Ishikawa (cell line): ENCODE measurements around the gene TLDC2.

Experiments used
- RAD21 ChIP-seq: IDR thresholded peaks from 2 replicates; pipeline ENCODE4 v1.6.1; 2012; ENCODE audit warnings: low read depth
- ZBTB7A ChIP-seq: IDR thresholded peaks from 2 replicates; pipeline ENCODE4 v1.6.1; 2012; ENCODE audit warnings: low read depth
- TF ChIP-seq, protein P1 (sequence below): IDR thresholded peaks from 2 replicates; pipeline ENCODE4 v1.6.1; 2012; ENCODE audit warnings: low read depth, mild to moderate bottlenecking

DNA sequence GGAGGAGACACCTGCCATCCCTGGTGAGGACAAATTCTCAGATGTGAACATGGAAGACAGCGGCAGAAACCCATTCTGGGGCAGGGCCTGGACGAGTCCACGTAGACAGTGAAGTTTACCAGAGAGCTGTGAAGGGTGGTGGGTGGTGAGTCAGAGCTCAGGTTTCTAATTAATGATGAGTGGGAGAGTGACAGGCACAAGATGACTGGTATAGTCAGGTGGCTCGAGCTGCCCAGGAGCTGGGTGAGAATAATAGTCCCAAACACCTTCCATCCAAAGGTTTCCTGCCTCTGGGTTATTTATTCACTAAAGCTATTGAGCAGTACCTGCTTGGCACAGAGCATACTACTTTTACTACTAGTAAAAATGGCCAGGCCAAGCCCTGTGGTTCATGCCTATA lies 6.0 kb downstream of the TLDC2 start:
- no peak for TF ChIP-seq ZBTB7A
- TF ChIP-seq RAD21: no peak
- TF ChIP-seq, protein P1, sequence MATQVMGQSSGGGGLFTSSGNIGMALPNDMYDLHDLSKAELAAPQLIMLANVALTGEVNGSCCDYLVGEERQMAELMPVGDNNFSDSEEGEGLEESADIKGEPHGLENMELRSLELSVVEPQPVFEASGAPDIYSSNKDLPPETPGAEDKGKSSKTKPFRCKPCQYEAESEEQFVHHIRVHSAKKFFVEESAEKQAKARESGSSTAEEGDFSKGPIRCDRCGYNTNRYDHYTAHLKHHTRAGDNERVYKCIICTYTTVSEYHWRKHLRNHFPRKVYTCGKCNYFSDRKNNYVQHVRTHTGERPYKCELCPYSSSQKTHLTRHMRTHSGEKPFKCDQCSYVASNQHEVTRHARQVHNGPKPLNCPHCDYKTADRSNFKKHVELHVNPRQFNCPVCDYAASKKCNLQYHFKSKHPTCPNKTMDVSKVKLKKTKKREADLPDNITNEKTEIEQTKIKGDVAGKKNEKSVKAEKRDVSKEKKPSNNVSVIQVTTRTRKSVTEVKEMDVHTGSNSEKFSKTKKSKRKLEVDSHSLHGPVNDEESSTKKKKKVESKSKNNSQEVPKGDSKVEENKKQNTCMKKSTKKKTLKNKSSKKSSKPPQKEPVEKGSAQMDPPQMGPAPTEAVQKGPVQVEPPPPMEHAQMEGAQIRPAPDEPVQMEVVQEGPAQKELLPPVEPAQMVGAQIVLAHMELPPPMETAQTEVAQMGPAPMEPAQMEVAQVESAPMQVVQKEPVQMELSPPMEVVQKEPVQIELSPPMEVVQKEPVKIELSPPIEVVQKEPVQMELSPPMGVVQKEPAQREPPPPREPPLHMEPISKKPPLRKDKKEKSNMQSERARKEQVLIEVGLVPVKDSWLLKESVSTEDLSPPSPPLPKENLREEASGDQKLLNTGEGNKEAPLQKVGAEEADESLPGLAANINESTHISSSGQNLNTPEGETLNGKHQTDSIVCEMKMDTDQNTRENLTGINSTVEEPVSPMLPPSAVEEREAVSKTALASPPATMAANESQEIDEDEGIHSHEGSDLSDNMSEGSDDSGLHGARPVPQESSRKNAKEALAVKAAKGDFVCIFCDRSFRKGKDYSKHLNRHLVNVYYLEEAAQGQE: no peak
